Measurements from ENCODE around the gene HOXC9. TPM values are rescaled to one million over a fixed set of nuclear protein-coding genes. Genes with fewer than 3 reads are reported as not detected.

HOXC9 gene
- total and polyA plus RNA-seq, 2 of the 8 experiments (the other 6 are each of a cell fraction or from before 2014, with no cell fraction given), result not detected

GRCh38 chr12:53961025-53961761 lies 38.8 kb upstream of the HOXC9 start:
- H3K23me2 ChIP-seq (ENCODE audit: low read depth, low read length), result no peaks in the 10 kb centered on the region
- no peak overlapping the region for H3K4ac ChIP-seq (replicated peaks; ENCODE audit: insufficient read length, low read depth, low read length)
- peaks cover 0 to 8% (median 0%) of the 10 kb centered on the region in 4 experiments; a peak in 1 of 8 replicates for H3K36me3 ChIP-seq (ENCODE audit: control insufficient read depth in 2 of 4, insufficient read depth in 4 of 4, low read length in 3 of 4)
- peak overlapping the region; percentile 84; the same call in 1 of the 2 replicates for H4K8ac ChIP-seq (ENCODE audit: extremely low read depth, insufficient read depth, low read length)
- DNase-seq (ENCODE audit: low read depth in 1 of 2, low spot score in 2 of 2), result no peak
- 7% methylated on average over 68 of the region's 72 CpGs; no CpG with 5 or more reads in 1 of the 2 experiments for WGBS, 2 experiments (ENCODE audit: extremely low coverage in 1 of 2, insufficient coverage in 1 of 2, insufficient read length in 1 of 2, insufficient replicate concordance in 2 of 2, low coverage in 1 of 2, low lambda C conversion rate in 2 of 2, missing lambda C conversion rate in 1 of 2)
- H2BK15ac ChIP-seq (ENCODE audit: low read length), result no peak overlapping the region
- no peak overlapping the region for H2BK5ac ChIP-seq (ENCODE audit: low read depth, low read length)
- peak overlapping the region; percentile 19 to 36; a peak in 2 of 4 replicates for H3K4me2 ChIP-seq (ENCODE audit: insufficient read depth in 1 of 2, low read depth in 2 of 2, low read length in 2 of 2)
- H2AFZ ChIP-seq (ENCODE audit: low read length), result no peak overlapping the region
- H3K18ac ChIP-seq (ENCODE audit: extremely low read depth, low read length), result no peak overlapping the region
- no peak overlapping the region for H3K56ac ChIP-seq (replicated peaks; ENCODE audit: insufficient read length, low read depth, low read length)
- POLR2A ChIA-PET (ENCODE audit: partially characterized antibody), result interaction anchor here (0.6 to 1.4 kb wide), 2 partner anchors 9 to 18 kb away, joined by 3 read pairs; no protein-coding TSS in a partner anchor
- peak overlapping the region in 1 of 4 experiments; percentile 30; a peak in 1 of 8 replicates for H3K4me3 ChIP-seq (ENCODE audit: extremely low read depth in 1 of 4, insufficient read depth in 2 of 4, low read depth in 3 of 4, low read length in 4 of 4)
- peaks cover 28 to 45% of the 10 kb centered on the region in 2 experiments for H4K20me1 ChIP-seq (replicated peaks in 1 of 2; ENCODE audit: control insufficient read depth in 1 of 2, insufficient read depth in 2 of 2, low read length in 2 of 2)
- H2AK5ac ChIP-seq (ENCODE audit: low read depth, low read length), result no peak overlapping the region
- H2BK12ac ChIP-seq (ENCODE audit: low read depth, low read length), result no peak overlapping the region
- H4K91ac ChIP-seq (replicated peaks; ENCODE audit: insufficient read length, low read length), result no peak overlapping the region
- H3K79me2 ChIP-seq (ENCODE audit: control insufficient read depth in 1 of 2, insufficient read depth in 2 of 2, low read length in 2 of 2), result no peaks in the 10 kb centered on the region
- peaks cover 0 to 4% (median under 1%) of the 10 kb centered on the region in 4 experiments; a peak in 1 of 7 replicates for H3K4me1 ChIP-seq (replicated peaks in 1 of 4; ENCODE audit: control insufficient read depth in 3 of 4, insufficient read depth in 4 of 4, low read length in 3 of 4)
- no peaks in the 10 kb centered on the region for H3K79me1 ChIP-seq (ENCODE audit: low read depth, low read length)
- H2BK20ac ChIP-seq (ENCODE audit: low read length), result no peak overlapping the region
- no peak overlapping the region for H3K27ac ChIP-seq (ENCODE audit: low read depth, low read length)
- CTCF ChIA-PET (ENCODE audit: partially characterized antibody), result interaction anchor here (0.8 to 1.6 kb wide), 12 partner anchors 9 to 418 kb away, joined by 3 to 10 read pairs (median 3); partner anchors contain the start of gene HOXC10
- H3K9me3 ChIP-seq (ENCODE audit: insufficient read depth in 2 of 2, low read depth in 1 of 2, low read length in 1 of 2), result no peaks in the 10 kb centered on the region
- no peak overlapping the region for H3K14ac ChIP-seq (ENCODE audit: insufficient read length)
- H4K5ac ChIP-seq (ENCODE audit: insufficient read length, low read depth, low read length), result no peak overlapping the region
- no peak overlapping the region for H3K23ac ChIP-seq (ENCODE audit: insufficient read length)
- no peak overlapping the region for H3K9ac ChIP-seq (replicated peaks in 1 of 4; ENCODE audit: extremely low read depth in 1 of 4, low read depth in 3 of 4, low read length in 3 of 4)
- H3K27me3 ChIP-seq (replicated peaks in 1 of 4; ENCODE audit: control insufficient read depth in 3 of 4, extremely low read depth in 1 of 4, insufficient read depth in 3 of 4, low read length in 3 of 4), result peaks cover 99 to 100% (median 100%) of the 10 kb centered on the region in 4 experiments
- no peak for FAIRE-seq
- H2BK120ac ChIP-seq (replicated peaks; ENCODE audit: low read depth, low read length), result no peak overlapping the region
- TF ChIP-seq EZH2 (IDR thresholded peaks at IDR 0.05; ENCODE audit: low read depth, low read length, severe bottlenecking), result peak; percentile 99
- TF ChIP-seq SUZ12 (IDR thresholded peaks at IDR 0.05; ENCODE audit: low read length), result peak; percentile 99
- peak; percentile 29; the same call in 1 of the 2 replicates for TF ChIP-seq CBX8 (IDR thresholded peaks at IDR 0.05; ENCODE audit: borderline replicate concordance, low read depth, low read length)
- TF ChIP-seq RAD21 (IDR thresholded peaks at IDR 0.05 in 1 of 2, conservative IDR thresholded peaks at IDR 0.05 in 1 of 2; ENCODE audit: low read depth in 2 of 2, low read length in 2 of 2), result peak; percentile 18 to 24; a peak in 2 of 4 replicates
- TF ChIP-seq CTCF (IDR thresholded peaks at IDR 0.05; ENCODE audit: control extremely low read depth in 1 of 3, insufficient read depth in 1 of 3, low read depth in 1 of 3, low read length in 3 of 3), result peak in 2 of 3 experiments; percentile 23 to 27; a peak in 3 of 4 replicates
- no peak for TF ChIP-seq HDAC6 (IDR thresholded peaks at IDR 0.05; ENCODE audit: low read depth, low read length)
- TF ChIP-seq BCL11A (IDR thresholded peaks at IDR 0.05; ENCODE audit: low read depth in 2 of 2, low read length in 2 of 2), result no peak
